Astrocyte (in vitro differentiated cells and primary cell): Measurements from ENCODE around the gene PEAK1.

ENCODE experiments used
- EZH2 ChIP-seq: IDR thresholded peaks from 2 replicates; pipeline ENCODE4 v1.6.1; 2012; ENCODE audit warnings: mild to moderate bottlenecking, low read length, inconsistent platforms; ENCODE audit not compliant: insufficient read depth
- TF ChIP-seq, protein P1 (sequence below): IDR thresholded peaks from 2 replicates; pipeline ENCODE4 v1.5.1; 2011; ENCODE audit warnings: low read depth, mild to moderate bottlenecking, inconsistent platforms, low read length, moderate library complexity; ENCODE audit not compliant: insufficient read depth

DNA sequence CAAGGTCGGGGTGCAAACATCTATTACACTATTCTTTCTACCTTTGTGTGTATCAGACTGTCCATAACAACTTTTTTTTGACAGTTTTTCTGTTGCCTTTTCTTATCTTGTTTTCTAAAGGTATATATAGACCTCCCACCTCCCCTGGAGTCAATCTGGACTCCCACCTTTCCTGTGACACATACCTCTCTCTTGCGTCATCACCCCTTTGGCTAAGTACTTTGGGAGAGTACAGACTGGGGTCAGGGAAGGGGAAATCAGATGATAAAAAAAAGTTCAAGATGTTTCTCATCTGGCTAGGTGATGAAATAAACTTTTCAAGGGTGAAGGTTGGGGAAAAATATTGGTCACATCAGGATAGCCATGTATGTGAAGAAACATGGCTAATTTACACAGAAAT lies 366.2 kb downstream of the PEAK1 start:
- TF ChIP-seq, protein P1, sequence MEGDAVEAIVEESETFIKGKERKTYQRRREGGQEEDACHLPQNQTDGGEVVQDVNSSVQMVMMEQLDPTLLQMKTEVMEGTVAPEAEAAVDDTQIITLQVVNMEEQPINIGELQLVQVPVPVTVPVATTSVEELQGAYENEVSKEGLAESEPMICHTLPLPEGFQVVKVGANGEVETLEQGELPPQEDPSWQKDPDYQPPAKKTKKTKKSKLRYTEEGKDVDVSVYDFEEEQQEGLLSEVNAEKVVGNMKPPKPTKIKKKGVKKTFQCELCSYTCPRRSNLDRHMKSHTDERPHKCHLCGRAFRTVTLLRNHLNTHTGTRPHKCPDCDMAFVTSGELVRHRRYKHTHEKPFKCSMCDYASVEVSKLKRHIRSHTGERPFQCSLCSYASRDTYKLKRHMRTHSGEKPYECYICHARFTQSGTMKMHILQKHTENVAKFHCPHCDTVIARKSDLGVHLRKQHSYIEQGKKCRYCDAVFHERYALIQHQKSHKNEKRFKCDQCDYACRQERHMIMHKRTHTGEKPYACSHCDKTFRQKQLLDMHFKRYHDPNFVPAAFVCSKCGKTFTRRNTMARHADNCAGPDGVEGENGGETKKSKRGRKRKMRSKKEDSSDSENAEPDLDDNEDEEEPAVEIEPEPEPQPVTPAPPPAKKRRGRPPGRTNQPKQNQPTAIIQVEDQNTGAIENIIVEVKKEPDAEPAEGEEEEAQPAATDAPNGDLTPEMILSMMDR, result no peak
- TF ChIP-seq EZH2, result no peak
